HepG2 (cell line): ENCODE measurements around the gene VPS11. TPM values are rescaled to one million over a fixed set of nuclear protein-coding genes. Genes with fewer than 3 reads are reported as not detected.

Experiments
- ATAC-seq: fragments of 200-7000 bp; cut with Tn5 transposase; 3 replicates; pipeline ENCODE4 v1.9.1; 2020; ENCODE audit warnings: mild to moderate bottlenecking, moderate library complexity
- BruUV-seq: library from RNA; stranded (reverse); fragments of 400-500 nt; replicated peaks from 2 replicates; lab custom pipeline; 2021; lab: Mats Ljungman, UMichigan
- CTCF ChIA-PET: fragments of 300-600 bp; formaldehyde crosslinking; extraction: SDS; loops from one replicate; lab custom pipeline; 2021; ENCODE audit warnings: low total read pairs, inconsistent platforms, low intra/inter-chr PET ratio; lab: Yijun Ruan, JAX
- POLR2A ChIA-PET: fragments of 350-600 bp; sonication (Branson Sonifier 250); formaldehyde crosslinking; loops from one replicate; lab custom pipeline; 2020; ENCODE audit warnings: antibody characterized with exemption, inconsistent platforms; lab: Yijun Ruan, JAX
- DNase-seq: peaks from one replicate; pipeline ENCODE4 v3.0.0-alpha.2; 2015; ENCODE audit warnings: low spot score
- FAIRE-seq: peaks from 3 replicates; lab custom pipeline; 2011; peaks lifted over from hg19 to GRCh38; lab: Jason Lieb, UNC
- H2AFZ ChIP-seq: one replicate; pipeline ENCODE4 v1.6.1; 2011; ENCODE audit warnings: low read length, inconsistent platforms
- H3K27ac ChIP-seq: fragments of 300-600 bp; 3 replicates; pipeline ENCODE4 v1.8.0; 2011; ENCODE audit warnings: mixed run types, mild to moderate bottlenecking, mixed read lengths, low read length, inconsistent platforms; ENCODE audit not compliant: insufficient read depth; ENCODE audit errors: extremely low read length
- H3K27me3 ChIP-seq, 2 experiments: fragments of 200-600 bp in 1 of 2; 2 replicates in 1 of 2; 3 replicates in 1 of 2; pipeline versions ENCODE4 v1.6.0 to v1.8.0; 2011; ENCODE audit warnings: low read length in 2 of 2, mild to moderate bottlenecking in 2 of 2, moderate library complexity in 2 of 2, inconsistent platforms in 1 of 2; ENCODE audit not compliant: insufficient read depth in 2 of 2, control insufficient read depth in 1 of 2
- H3K36me3 ChIP-seq, 2 experiments: fragments of 200-600 bp in 1 of 2; replicated peaks in 1 of 2; 2 replicates in 1 of 2; 3 replicates in 1 of 2; pipeline versions ENCODE4 v1.5.1 to v1.8.0; 2011; ENCODE audit warnings: low read length in 2 of 2, inconsistent platforms in 1 of 2; ENCODE audit not compliant: insufficient read depth in 2 of 2, control insufficient read depth in 1 of 2
- H3K4me1 ChIP-seq: 2 replicates; pipeline ENCODE4 v1.5.1; 2012; ENCODE audit warnings: low read length, inconsistent platforms; ENCODE audit not compliant: insufficient read depth
- H3K4me2 ChIP-seq: 2 replicates; pipeline ENCODE4 v1.6.0; 2011; ENCODE audit warnings: low read depth, low read length, inconsistent platforms
- H3K4me3 ChIP-seq, 3 experiments: fragments of 200-600 bp in 1 of 3; sonication (generic), shearing (Covaris generic) in 1 of 3; replicated peaks in 1 of 3; 2 replicates each; pipeline ENCODE4 v1.5.1; 2011 to 2016; ENCODE audit warnings: low read length in 3 of 3, inconsistent platforms in 2 of 3, low read depth in 2 of 3, mild to moderate bottlenecking in 2 of 3, control low read depth in 1 of 3, mixed read lengths in 1 of 3; ENCODE audit not compliant: insufficient read depth in 1 of 3
- H3K79me2 ChIP-seq: one replicate; pipeline ENCODE4 v1.6.1; 2011; ENCODE audit warnings: low read length, inconsistent platforms; ENCODE audit not compliant: insufficient read depth
- H3K9ac ChIP-seq: 2 replicates; pipeline ENCODE4 v1.6.0; 2011; ENCODE audit warnings: mild to moderate bottlenecking, low read depth, low read length, inconsistent platforms; ENCODE audit not compliant: insufficient read depth
- H3K9me3 ChIP-seq: 2 replicates; pipeline ENCODE4 v1.5.1; 2012; ENCODE audit warnings: mild to moderate bottlenecking, low read length
- H4K20me1 ChIP-seq: 2 replicates; pipeline ENCODE4 v1.6.0; 2011; ENCODE audit warnings: inconsistent platforms, mild to moderate bottlenecking, low read length, moderate library complexity; ENCODE audit not compliant: insufficient read depth
- DRAP1 ChIP-seq: IDR thresholded peaks from 2 replicates; pipeline ENCODE4 v1.6.1; 2016; ENCODE audit warnings: missing genetic modification reagents, missing compliant biosample characterization
- GLI4 ChIP-seq: sonication (generic); formaldehyde crosslinking; IDR thresholded peaks from 2 replicates; pipeline ENCODE4 v1.5.1; 2020; ENCODE audit warnings: missing genetic modification reagents, mild to moderate bottlenecking, moderate library complexity, borderline replicate concordance
- KAT8 ChIP-seq: IDR thresholded peaks from 2 replicates; pipeline ENCODE4 v1.6.1; 2016; ENCODE audit warnings: missing genetic modification reagents, missing compliant biosample characterization
- KDM5B ChIP-seq: sonication (generic); formaldehyde crosslinking; IDR thresholded peaks from 2 replicates; pipeline ENCODE4 v1.4.0; 2020; ENCODE audit warnings: missing genetic modification reagents, mild to moderate bottlenecking, borderline replicate concordance
- KLF15 ChIP-seq: sonication (generic); formaldehyde crosslinking; IDR thresholded peaks from 2 replicates; pipeline ENCODE4 v1.8.1; 2023; ENCODE audit warnings: borderline replicate concordance, mild to moderate bottlenecking, inconsistent platforms, missing genetic modification reagents, mixed read lengths
- MED1 ChIP-seq: sonication (generic); formaldehyde crosslinking; IDR thresholded peaks from 2 replicates; pipeline ENCODE4 v1.4.0; 2020; ENCODE audit warnings: missing genetic modification reagents
- NFRKB ChIP-seq: fragments of 450-650 bp; IDR thresholded peaks from 2 replicates; pipeline ENCODE4 v1.6.1; 2017
- TCF7 ChIP-seq: sonication (generic); IDR thresholded peaks from 2 replicates; pipeline ENCODE4 v1.6.1; 2016; ENCODE audit warnings: antibody characterized with exemption, low read depth
- TRIM22 ChIP-seq: fragments of 450-650 bp; IDR thresholded peaks from 2 replicates; pipeline ENCODE4 v1.6.1; 2017
- TRIM24 ChIP-seq: sonication (generic); formaldehyde crosslinking; IDR thresholded peaks from 2 replicates; pipeline ENCODE4 v1.8.0; 2022; ENCODE audit warnings: mild to moderate bottlenecking, missing genetic modification reagents
- WIZ ChIP-seq: sonication (generic); formaldehyde crosslinking; IDR thresholded peaks from 2 replicates; pipeline ENCODE4 v1.5.1; 2020; ENCODE audit warnings: mild to moderate bottlenecking, missing genetic modification reagents
- ZBTB46 ChIP-seq: sonication (generic); formaldehyde crosslinking; IDR thresholded peaks from 2 replicates; pipeline ENCODE4 v1.4.0; 2020; ENCODE audit warnings: mild to moderate bottlenecking, missing genetic modification reagents, borderline replicate concordance
- ZBTB49 ChIP-seq: sonication (generic); formaldehyde crosslinking; IDR thresholded peaks from 2 replicates; pipeline ENCODE4 v1.4.0; 2020; ENCODE audit warnings: missing genetic modification reagents, borderline replicate concordance
- ZC3H4 ChIP-seq: sonication (generic); formaldehyde crosslinking; IDR thresholded peaks from 2 replicates; pipeline ENCODE4 v1.4.0; 2020; ENCODE audit warnings: missing genetic modification reagents, borderline replicate concordance
- ZNF160 ChIP-seq: sonication (generic); formaldehyde crosslinking; IDR thresholded peaks from 2 replicates; pipeline ENCODE4 v1.8.0; 2022; ENCODE audit warnings: mild to moderate bottlenecking, inconsistent platforms, missing genetic modification reagents
- ZNF577 ChIP-seq: sonication (generic); formaldehyde crosslinking; IDR thresholded peaks from 2 replicates; pipeline ENCODE4 v1.4.0; 2020; ENCODE audit warnings: mild to moderate bottlenecking, low read depth, missing genetic modification reagents, borderline replicate concordance
- ZNF879 ChIP-seq: sonication (generic); formaldehyde crosslinking; IDR thresholded peaks from 2 replicates; pipeline ENCODE4 v1.8.1; 2023; ENCODE audit warnings: missing genetic modification reagents
- WGBS: methylation state at CpG from one replicate; pipeline ENCODE4 v1.1.6; 2017; ENCODE audit warnings: low lambda C conversion rate; 5-methylcytosine and 5-hydroxymethylcytosine counted together
- in situ Hi-C: cut with HindIII; loops from 2 replicates; pipeline ENCODE4 v1.10.0; 2017; ENCODE audit warnings: low pct_unique_long_range_greater_than_20kb; ENCODE audit not compliant: extremely low pct_ligation_motif_present
- intact Hi-C: fragments of 100-400 bp; cut with micrococcal nuclease; formaldehyde crosslinking; loops from one replicate; pipeline ENCODE4 v1.10.0; 2022; ENCODE audit not compliant: unreplicated experiment
- polyA plus RNA-seq, 8 experiments: library from polyadenylated mRNA; depleted of rRNA in 3 of 8; stranded (reverse) in 7 of 8; unstranded in 1 of 8; fragments of >200 nt; fragmentation: Illumina TruSeq in 4 of 8; extraction: Trizol in 4 of 8; gene quantifications; 2 replicates each; pipeline versions ENCODE4 v1.2.1 to v1.2.3, GENCODE V29; 2011 to 2016; ENCODE audit warnings: low read depth in 4 of 8, missing spikeins in 1 of 8, mixed read lengths in 1 of 8; ENCODE audit not compliant: insufficient read depth in 1 of 8
- total RNA-seq, 5 experiments: library from RNA; depleted of rRNA; stranded (reverse); fragments of >200 nt; fragmentation: Illumina TruSeq; extraction: Trizol; gene quantifications; 2 replicates each; pipeline ENCODE4 v1.2.3, GENCODE V29; 2016; ENCODE audit warnings: low read depth in 1 of 5

VPS11 gene
- total and polyA plus RNA-seq, 2 of the 13 experiments (the other 11 are each of a cell fraction or from before 2014, with no cell fraction given): 13.7 to 21.6 TPM

- TF ChIP-seq TRIM22 (no peak), KDM5B (CRISPR knock-in tag) (no peak), NFRKB (no peak), MED1 (CRISPR knock-in tag) (0 out of 2 replicates have a peak, but pooled peaks have one; percentile 21), ZNF577 (CRISPR knock-in tag) (no peak), ZBTB49 (CRISPR knock-in tag) (no peak), ZC3H4 (CRISPR knock-in tag) (peak; percentile 22; the same call in 1 of the 2 replicates)
Measured at GRCh38 chr11:119030029-119030328, 37.6 kb upstream of the VPS11 start (continued).

GRCh38 chr11:119030329-119031047 lies 37.1 kb upstream of the VPS11 start, which contains the start of gene SLC37A4:
Gene SLC37A4 (minus strand): TSS chr11:119030877.
- FAIRE-seq: peak; percentile 83
- peak within 1 kb of the TSS; percentile 80 for H2AFZ ChIP-seq
- peak; percentile 95 for DNase-seq
- no peaks in the 10 kb centered on the region for H3K9me3 ChIP-seq
- ATAC-seq: peak; percentile 63
- no peaks in the 10 kb centered on the region for H4K20me1 ChIP-seq
- ChIA-PET POLR2A (interaction anchor here (0.5 to 4.8 kb wide), 11 partner anchors 12 to 184 kb away, joined by 3 to 45 read pairs (median 4); partner anchors contain the start of genes CENATAC, HMBS, HYOU1 and RPS25), CTCF (interaction anchor here (1.0 kb wide), 1 partner anchor 33 kb away, joined by 4 read pairs; the partner anchor contains the start of gene CENATAC)
- in situ Hi-C loops: no loop called here
- H3K27me3 ChIP-seq: no peaks in the 10 kb centered on the region; a peak in 1 of 5 replicates
- intact Hi-C loops: loop anchor here (2.0 kb wide), 2 partner anchors 32 to 64 kb away; partner anchors contain the start of gene CENATAC
- peak within 1 kb of the TSS; percentile 99 for H3K4me2 ChIP-seq
- H3K79me2 ChIP-seq: peaks cover 46% of the 10 kb centered on the region
- H3K9ac ChIP-seq: peak within 1 kb of the TSS; percentile 77
- peaks cover 0 to 1% of the 10 kb centered on the region in 2 experiments; a peak in 1 of 5 replicates for H3K36me3 ChIP-seq
- BruUV-seq: no TSS peak
- peak within 1 kb of the TSS; percentile 74 to 82 (median 79) for H3K4me3 ChIP-seq
- H3K4me1 ChIP-seq: peaks cover 67% of the 10 kb centered on the region
- H3K27ac ChIP-seq: peak within 1 kb of the TSS; percentile 77
- 0% methylated on average over 22 of the region's 67 CpGs for WGBS
- TF ChIP-seq KAT8: peak; percentile 69
- TF ChIP-seq DRAP1 (CRISPR knock-in tag): peak; percentile 81
- TF ChIP-seq TCF7: no peak
- TF ChIP-seq ZNF879: no peak
- no peak for TF ChIP-seq TRIM24
- peak; percentile 72 for TF ChIP-seq ZNF160 (CRISPR knock-in tag)
- TF ChIP-seq KLF15 (CRISPR knock-in tag): peak; percentile 69; the same call in 1 of the 2 replicates
- no peak for TF ChIP-seq ZBTB46 (CRISPR knock-in tag)
- peak; percentile 95; the same call in 1 of the 2 replicates for TF ChIP-seq GLI4 (CRISPR knock-in tag)
- 0 out of 2 replicates have a peak, but pooled peaks have one; percentile 24 for TF ChIP-seq WIZ (CRISPR knock-in tag)
